ENCODE results near the gene CD7.

The CD7 gene

DNA sequence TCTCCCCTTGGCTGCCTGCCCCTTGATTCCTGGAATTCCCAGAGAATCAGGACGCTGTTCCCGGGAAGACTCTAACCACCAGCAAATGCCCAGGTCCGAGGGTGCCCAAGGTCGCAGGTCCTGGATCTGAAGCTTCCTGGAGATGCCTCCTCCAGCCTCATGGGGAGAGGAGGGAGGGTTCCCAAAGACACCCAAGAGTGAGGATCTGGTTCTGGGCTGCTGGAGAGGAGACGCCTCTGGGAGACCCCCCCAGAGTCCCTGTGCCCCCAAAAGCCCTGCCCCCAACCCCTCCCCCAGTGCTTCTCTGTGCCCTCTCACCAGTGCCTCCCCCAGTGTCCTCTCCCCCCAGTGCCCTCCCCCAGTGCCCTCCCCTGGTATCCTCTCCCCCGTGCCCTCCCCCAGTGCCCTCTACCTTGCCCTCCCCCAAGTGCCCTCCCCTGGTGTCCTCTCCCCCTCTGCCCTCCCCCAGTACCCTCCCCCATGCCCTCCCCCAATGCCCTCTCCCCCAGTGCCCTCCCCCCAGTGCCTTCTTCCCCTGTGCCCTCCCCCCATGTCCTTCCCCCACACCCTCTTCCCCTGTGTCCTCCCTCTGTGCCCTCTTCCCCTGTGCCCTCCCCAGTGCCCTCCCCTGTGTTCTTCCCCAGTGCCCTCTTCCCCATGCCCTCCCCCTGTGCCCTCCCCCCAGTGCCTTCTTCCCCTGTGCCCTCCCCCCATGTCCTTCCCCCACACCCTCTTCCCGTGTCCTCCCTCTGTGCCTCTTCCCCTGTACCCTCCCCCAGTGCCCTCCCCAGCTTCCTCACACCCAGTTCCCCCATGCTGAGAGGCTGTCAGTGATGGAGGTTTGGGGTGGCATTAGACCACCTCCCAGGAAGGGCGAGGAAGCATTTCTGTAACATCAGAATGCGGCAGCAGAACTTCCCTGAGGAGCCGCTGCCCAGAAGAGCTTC is 22.5 kb upstream of the CD7 start:
- ATAC-seq, result peak; percentile 57; the same call in 2 of the 3 replicates
- no peak for TF ChIP-seq ZNF8 (CRISPR knock-in tag; IDR thresholded peaks at IDR 0.05)
- no peak for TF ChIP-seq ZNF565 (CRISPR knock-in tag; conservative IDR thresholded peaks at IDR 0.05; ENCODE audit: low read depth)
- TF ChIP-seq ZC3H10 (CRISPR knock-in tag; IDR thresholded peaks at IDR 0.05), result no peak
- TF ChIP-seq, protein P1, sequence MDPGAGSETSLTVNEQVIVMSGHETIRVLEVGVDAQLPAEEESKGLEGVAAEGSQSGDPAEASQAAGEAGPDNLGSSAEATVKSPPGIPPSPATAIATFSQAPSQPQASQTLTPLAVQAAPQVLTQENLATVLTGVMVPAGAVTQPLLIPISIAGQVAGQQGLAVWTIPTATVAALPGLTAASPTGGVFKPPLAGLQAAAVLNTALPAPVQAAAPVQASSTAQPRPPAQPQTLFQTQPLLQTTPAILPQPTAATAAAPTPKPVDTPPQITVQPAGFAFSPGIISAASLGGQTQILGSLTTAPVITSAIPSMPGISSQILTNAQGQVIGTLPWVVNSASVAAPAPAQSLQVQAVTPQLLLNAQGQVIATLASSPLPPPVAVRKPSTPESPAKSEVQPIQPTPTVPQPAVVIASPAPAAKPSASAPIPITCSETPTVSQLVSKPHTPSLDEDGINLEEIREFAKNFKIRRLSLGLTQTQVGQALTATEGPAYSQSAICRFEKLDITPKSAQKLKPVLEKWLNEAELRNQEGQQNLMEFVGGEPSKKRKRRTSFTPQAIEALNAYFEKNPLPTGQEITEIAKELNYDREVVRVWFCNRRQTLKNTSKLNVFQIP (CRISPR knock-in tag; IDR thresholded peaks at IDR 0.05; ENCODE audit: borderline replicate concordance, low read depth), result no peak
- TF ChIP-seq BACH2 (CRISPR knock-in tag; IDR thresholded peaks at IDR 0.05; ENCODE audit: borderline replicate concordance), result no peak
- no peak for TF ChIP-seq CSDC2 (CRISPR knock-in tag; IDR thresholded peaks at IDR 0.05)
- no peak for TF ChIP-seq ESRRG (CRISPR knock-in tag; IDR thresholded peaks at IDR 0.05)
- TF ChIP-seq, protein P2, sequence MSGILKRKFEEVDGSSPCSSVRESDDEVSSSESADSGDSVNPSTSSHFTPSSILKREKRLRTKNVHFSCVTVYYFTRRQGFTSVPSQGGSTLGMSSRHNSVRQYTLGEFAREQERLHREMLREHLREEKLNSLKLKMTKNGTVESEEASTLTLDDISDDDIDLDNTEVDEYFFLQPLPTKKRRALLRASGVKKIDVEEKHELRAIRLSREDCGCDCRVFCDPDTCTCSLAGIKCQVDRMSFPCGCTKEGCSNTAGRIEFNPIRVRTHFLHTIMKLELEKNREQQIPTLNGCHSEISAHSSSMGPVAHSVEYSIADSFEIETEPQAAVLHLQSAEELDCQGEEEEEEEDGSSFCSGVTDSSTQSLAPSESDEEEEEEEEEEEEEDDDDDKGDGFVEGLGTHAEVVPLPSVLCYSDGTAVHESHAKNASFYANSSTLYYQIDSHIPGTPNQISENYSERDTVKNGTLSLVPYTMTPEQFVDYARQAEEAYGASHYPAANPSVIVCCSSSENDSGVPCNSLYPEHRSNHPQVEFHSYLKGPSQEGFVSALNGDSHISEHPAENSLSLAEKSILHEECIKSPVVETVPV (CRISPR knock-in tag; IDR thresholded peaks at IDR 0.05), result no peak
- no peak for TF ChIP-seq RARB (CRISPR knock-in tag; IDR thresholded peaks at IDR 0.05)
- TF ChIP-seq, protein P3, sequence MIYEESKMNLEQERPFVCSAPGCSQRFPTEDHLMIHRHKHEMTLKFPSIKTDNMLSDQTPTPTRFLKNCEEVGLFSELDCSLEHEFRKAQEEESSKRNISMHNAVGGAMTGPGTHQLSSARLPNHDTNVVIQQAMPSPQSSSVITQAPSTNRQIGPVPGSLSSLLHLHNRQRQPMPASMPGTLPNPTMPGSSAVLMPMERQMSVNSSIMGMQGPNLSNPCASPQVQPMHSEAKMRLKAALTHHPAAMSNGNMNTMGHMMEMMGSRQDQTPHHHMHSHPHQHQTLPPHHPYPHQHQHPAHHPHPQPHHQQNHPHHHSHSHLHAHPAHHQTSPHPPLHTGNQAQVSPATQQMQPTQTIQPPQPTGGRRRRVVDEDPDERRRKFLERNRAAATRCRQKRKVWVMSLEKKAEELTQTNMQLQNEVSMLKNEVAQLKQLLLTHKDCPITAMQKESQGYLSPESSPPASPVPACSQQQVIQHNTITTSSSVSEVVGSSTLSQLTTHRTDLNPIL (CRISPR knock-in tag; IDR thresholded peaks at IDR 0.05; ENCODE audit: low read depth), result no peak
- TF ChIP-seq ARNTL (CRISPR knock-in tag; IDR thresholded peaks at IDR 0.05; ENCODE audit: borderline replicate concordance, low read depth), result no peak
- TF ChIP-seq ISL1 (CRISPR knock-in tag; IDR thresholded peaks at IDR 0.05), result no peak
- no peak for TF ChIP-seq ZFP3 (CRISPR knock-in tag; IDR thresholded peaks at IDR 0.05)
- TF ChIP-seq SNAI2 (CRISPR knock-in tag; IDR thresholded peaks at IDR 0.05), result no peak
- no peak for TF ChIP-seq ZFP30 (CRISPR knock-in tag; IDR thresholded peaks at IDR 0.05)
- no peak for TF ChIP-seq OSR1 (CRISPR knock-in tag; IDR thresholded peaks at IDR 0.05)
- TF ChIP-seq, protein P4, sequence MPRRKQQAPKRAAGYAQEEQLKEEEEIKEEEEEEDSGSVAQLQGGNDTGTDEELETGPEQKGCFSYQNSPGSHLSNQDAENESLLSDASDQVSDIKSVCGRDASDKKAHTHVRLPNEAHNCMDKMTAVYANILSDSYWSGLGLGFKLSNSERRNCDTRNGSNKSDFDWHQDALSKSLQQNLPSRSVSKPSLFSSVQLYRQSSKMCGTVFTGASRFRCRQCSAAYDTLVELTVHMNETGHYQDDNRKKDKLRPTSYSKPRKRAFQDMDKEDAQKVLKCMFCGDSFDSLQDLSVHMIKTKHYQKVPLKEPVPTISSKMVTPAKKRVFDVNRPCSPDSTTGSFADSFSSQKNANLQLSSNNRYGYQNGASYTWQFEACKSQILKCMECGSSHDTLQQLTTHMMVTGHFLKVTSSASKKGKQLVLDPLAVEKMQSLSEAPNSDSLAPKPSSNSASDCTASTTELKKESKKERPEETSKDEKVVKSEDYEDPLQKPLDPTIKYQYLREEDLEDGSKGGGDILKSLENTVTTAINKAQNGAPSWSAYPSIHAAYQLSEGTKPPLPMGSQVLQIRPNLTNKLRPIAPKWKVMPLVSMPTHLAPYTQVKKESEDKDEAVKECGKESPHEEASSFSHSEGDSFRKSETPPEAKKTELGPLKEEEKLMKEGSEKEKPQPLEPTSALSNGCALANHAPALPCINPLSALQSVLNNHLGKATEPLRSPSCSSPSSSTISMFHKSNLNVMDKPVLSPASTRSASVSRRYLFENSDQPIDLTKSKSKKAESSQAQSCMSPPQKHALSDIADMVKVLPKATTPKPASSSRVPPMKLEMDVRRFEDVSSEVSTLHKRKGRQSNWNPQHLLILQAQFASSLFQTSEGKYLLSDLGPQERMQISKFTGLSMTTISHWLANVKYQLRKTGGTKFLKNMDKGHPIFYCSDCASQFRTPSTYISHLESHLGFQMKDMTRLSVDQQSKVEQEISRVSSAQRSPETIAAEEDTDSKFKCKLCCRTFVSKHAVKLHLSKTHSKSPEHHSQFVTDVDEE (CRISPR knock-in tag; IDR thresholded peaks at IDR 0.05), result no peak

DNA sequence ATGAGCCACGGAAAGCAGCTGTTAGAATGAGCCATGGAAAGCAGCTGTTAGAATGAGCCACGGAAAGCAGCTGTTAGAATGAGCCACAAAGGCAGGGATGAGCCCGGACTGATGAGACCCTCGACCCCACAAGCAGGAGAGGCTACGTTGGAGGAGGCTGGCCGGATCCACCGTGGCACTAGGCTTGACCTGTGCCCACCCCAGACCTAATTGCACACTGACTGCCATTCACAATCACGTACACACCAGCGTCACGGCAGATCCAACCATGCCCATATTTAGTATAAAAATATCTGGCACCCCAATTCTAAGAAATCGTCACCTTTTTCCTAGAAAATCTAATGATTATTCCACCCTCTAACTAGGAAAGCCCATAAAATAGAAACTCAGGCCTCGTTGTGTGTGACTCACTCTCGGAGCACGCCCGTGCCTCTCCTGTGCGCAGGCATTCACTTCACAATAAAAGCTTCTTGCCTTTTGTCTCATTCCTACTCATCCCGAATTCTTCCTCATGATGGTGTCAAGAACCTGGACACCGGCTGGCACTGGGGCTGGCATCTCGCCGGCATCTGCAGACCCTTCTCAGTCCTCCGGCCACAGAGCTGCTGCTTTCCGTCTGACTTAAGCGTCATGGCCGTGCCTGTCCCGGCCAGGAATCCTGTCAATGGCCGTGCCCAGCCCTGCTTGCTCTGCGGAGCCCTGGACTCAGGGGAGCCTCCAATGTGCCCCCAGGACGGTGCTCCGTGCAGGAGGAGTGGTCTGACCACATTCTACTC is 21.6 kb upstream of the CD7 start:
- peak; percentile 94 for ATAC-seq

DNA sequence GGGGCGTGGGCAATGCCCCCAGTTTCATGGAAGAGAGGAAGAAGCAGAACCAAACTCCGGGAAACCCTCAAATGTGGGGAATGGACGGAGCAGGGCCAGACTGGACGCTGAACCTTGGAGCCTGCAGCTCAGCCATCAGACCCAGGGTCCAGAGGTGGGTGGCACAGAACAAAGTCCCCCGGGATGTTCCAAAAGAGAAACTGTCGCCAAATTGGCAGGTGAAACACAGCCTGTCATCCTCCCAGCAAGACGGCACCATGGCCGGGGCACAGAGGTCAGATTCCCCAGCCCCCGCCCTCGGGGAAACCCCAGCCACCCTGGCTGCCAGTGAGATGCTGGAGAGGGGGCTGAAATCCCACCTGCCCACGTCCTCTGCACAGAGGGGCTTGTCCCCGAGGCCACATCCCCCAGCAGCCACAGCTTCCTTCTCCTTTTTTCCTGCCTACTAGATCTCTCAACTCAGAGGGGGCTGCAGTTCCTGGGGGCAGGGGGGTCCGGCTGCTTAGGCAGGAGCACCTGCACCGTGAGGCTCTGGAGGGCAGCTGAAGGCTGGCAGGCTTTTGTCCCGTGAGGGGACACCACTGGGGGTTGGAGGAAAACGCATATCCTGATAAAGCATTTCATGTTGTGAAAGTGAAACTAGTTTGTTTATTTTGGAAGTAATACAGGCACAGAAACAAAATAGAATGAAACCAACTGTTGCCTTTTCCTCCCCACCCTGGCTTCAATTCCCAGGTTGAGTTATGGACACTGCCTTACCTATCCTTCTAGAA is 17.4 kb upstream of the CD7 start:
- ATAC-seq, result no peak
- TF ChIP-seq, protein P2 (CRISPR knock-in tag; IDR thresholded peaks at IDR 0.05), result no peak
- TF ChIP-seq TCF4 (CRISPR knock-in tag; IDR thresholded peaks at IDR 0.05; ENCODE audit: borderline replicate concordance) (no peak), ARNTL (CRISPR knock-in tag; IDR thresholded peaks at IDR 0.05; ENCODE audit: borderline replicate concordance, low read depth) (no peak), ZFP3 (CRISPR knock-in tag; IDR thresholded peaks at IDR 0.05) (no peak)
- TF ChIP-seq, protein P3 (CRISPR knock-in tag; IDR thresholded peaks at IDR 0.05; ENCODE audit: low read depth), result no peak
- TF ChIP-seq, protein P5, sequence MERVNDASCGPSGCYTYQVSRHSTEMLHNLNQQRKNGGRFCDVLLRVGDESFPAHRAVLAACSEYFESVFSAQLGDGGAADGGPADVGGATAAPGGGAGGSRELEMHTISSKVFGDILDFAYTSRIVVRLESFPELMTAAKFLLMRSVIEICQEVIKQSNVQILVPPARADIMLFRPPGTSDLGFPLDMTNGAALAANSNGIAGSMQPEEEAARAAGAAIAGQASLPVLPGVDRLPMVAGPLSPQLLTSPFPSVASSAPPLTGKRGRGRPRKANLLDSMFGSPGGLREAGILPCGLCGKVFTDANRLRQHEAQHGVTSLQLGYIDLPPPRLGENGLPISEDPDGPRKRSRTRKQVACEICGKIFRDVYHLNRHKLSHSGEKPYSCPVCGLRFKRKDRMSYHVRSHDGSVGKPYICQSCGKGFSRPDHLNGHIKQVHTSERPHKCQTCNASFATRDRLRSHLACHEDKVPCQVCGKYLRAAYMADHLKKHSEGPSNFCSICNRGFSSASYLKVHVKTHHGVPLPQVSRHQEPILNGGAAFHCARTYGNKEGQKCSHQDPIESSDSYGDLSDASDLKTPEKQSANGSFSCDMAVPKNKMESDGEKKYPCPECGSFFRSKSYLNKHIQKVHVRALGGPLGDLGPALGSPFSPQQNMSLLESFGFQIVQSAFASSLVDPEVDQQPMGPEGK (CRISPR knock-in tag; IDR thresholded peaks at IDR 0.05; ENCODE audit: borderline replicate concordance), result no peak

More for the DNA sequence above, 21.6 kb upstream of the CD7 start:
- 0 out of 2 replicates have a peak, but pooled peaks have one; percentile 64 for TF ChIP-seq CSDC2 (CRISPR knock-in tag; IDR thresholded peaks at IDR 0.05)
- no peak for TF ChIP-seq ZC3H10 (CRISPR knock-in tag; IDR thresholded peaks at IDR 0.05)
